GM19468 (cell line): ENCODE data around the gene RHNO1.

Experiments used
- ATAC-seq: cut with Tn5 transposase; IDR thresholded peaks from one replicate; pipeline ENCODE4 v1.9.1; 2021; ENCODE audit warnings: mild to moderate bottlenecking, moderate library complexity, moderate number of reproducible peaks; ENCODE audit not compliant: unreplicated experiment; ENCODE audit errors: extremely low read depth

The RHNO1 gene, protein sequence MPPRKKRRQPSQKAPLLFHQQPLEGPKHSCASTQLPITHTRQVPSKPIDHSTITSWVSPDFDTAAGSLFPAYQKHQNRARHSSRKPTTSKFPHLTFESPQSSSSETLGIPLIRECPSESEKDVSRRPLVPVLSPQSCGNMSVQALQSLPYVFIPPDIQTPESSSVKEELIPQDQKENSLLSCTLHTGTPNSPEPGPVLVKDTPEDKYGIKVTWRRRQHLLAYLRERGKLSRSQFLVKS

DNA sequence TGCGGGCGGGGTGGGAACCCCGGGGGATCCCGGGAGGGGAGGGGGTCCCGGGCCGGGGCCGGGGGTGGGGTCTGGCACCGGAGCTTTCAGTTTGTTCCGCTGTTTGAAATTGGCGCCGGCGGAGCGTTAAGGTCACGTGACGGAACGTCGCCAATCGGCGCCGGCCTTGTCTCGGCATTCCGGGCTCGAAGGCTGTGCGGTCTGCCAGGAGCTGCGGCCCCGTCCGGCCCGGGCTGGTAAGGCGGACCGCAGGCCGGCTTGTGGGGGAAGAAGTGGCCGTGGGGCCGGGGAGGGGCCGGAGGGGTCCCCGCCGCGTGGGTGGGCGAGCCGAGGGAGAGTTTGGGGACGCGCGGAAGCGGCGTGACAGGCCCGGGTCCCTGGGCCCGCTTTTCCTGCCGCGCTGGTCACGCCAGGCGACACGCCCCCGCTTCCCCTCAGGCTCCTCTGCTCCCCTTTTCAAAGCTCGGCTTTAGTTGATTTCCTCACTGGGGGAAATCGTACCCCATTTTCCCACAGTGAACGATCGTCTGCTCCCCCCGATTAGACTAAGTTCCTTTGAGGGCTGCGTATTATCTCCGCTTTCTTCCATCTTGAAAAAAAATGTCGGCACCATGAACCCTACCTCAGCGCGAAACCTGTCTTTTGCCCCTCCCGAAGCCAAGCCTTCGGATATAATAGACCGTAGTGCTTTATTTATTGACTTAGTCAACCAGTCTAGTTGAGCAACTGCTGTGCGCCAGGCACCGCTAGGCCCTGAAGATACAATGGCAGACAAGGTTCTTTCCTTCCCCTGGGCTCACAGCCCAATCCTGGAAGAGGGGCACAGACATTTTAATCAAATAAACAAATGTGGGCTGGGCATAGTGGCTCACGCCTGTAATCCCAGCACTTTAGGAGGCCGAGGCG is at the start of gene RHNO1, which contains the start of gene FOXM1:
RHNO1 (plus strand) TSS at position 177 of the 906 bp plus-strand sequence. CDS start 8,144 bp downstream, outside the sequence.
FOXM1 (minus strand) TSS at position 128 of the 906 bp plus-strand sequence. CDS start 2,696 bp downstream, outside the sequence.
- ATAC-seq = peak; percentile 68

DNA sequence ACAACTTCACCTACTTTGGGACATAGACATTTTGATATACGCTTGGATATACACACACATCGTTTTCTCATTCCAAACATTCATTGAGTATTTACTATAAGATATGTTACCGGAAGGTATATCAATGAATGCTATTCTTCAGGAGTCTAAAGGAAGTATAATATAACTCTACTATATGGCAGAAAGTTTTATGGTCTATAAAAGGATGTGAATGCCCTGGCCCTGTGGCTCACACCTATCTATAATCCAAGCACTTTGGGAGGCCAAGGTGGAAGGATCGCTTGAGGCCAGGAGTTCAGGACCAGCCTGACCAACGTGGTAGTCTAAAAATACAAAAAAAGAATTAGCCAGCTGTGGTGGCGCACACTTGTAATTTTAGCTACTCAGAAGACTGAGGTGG is 47.7 kb upstream of the RHNO1 start:
- no peak for ATAC-seq

DNA sequence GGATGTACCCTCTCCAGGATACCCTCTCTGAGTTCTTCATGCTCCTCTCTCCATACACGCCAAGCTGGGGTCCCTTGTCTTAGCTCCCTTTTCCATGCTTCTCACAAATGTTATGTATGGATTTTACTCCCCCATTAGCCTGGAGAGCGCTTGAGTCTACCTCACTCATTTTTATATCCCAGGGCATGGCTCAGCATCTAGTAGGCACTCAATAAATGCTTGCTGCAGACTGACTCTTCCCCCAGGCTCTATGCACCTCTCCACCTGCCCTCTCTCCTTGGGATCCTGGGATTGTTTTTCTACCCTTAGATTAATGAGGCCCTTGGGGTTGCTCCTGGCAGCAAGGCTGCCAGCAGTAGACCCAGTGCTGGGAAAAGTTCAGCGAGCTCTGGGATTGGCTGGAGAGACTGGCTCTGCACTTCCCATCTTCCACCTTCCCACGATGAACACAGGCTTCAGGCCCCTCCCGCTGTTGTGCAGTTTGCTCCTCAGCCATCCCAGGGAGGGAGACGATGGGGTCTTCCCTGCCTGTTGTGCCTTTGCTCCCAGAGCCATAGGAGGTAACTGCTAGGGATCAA is 44.4 kb upstream of the RHNO1 start:
- ATAC-seq = no peak

DNA sequence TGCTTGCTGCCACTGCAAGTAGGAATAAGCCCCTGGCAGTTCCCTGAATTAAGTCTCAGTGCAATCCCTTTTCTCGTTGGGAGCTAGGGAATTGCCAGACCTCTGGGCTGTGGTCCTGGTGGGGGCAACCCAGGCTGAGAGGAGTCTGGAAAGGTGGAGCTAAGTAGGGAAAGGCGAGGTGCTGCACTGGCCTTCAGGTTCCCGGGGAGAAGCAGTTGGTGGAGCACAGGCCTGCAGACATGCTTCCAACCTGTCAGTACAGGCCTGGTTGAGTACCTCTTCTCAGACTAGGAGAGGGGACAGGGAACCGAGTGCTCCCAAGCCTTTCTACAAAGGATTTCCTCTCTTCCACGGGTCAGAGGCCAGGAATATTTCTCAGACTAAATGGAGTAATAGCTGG is 43.7 kb upstream of the RHNO1 start:
- ATAC-seq = no peak

DNA sequence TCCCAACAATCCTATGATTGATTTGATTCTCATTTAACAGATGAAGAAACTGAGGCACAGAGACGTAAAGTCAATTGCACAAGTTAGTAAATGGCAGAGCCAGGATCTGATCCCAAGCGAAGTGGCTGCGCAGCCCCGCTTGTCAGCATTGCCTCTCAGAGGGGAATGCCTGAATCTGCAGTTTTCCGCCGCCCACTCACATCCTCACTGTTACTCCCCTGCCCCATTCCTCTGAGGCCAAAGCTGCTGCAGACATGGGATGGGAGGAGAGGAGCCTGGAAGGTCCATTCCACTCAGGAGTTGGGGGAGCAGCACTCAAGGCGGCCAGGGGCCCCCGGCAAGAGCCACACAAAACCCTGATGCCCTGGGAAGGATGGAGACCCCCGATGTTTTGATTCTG is 43.2 kb upstream of the RHNO1 start:
- no peak for ATAC-seq

DNA sequence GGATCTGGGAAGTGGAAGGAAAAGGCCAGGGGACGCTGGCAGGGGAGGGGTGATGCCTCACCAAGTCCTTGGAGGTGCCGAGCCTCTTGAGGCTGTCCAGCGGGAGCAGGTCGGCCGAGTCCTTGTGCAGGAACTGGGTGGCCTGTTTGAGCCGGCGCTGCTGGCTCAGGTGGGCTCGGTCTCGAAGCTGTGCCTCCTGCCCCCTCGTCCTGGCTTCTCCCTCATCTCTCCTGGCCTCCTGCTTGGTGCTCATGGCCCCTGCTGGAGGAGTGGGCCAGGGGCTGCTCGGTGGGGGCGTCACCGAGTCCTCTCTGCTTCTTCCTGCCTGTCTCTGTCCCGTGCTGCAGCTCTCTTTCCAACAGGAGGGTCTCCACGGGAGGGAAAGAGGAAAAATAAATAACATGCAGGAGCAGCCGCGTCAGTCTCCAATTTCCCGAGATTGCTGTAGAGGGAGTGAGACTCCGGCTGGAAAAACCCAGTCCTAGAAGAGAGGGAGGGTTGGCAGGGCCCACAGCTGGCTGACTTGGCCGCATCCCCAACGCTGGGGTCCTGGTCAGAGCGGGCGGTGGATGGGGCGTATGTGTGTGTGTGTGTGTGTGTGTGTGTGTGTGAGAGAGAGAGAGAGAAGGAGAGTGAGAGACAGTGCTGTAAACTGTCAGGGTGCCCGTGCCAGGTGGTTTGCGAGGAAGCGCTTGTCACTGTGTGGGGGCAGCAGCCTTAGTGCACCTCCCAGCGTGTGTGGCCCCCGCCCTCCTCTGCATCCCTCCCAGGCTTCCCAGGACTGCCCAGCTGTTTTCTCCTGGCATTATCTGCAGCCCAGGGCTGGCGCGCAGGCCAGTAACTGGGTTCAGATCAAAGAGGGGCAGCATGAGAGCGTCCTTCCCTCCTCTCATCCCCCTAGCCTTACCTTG is 42.2 kb upstream of the RHNO1 start, which contains the start of gene NRIP2:
NRIP2 (minus strand) TSS at position 455 of the 911 bp plus-strand sequence; CDS start at position 403, 52 bp downstream.
- ATAC-seq = no peak

DNA sequence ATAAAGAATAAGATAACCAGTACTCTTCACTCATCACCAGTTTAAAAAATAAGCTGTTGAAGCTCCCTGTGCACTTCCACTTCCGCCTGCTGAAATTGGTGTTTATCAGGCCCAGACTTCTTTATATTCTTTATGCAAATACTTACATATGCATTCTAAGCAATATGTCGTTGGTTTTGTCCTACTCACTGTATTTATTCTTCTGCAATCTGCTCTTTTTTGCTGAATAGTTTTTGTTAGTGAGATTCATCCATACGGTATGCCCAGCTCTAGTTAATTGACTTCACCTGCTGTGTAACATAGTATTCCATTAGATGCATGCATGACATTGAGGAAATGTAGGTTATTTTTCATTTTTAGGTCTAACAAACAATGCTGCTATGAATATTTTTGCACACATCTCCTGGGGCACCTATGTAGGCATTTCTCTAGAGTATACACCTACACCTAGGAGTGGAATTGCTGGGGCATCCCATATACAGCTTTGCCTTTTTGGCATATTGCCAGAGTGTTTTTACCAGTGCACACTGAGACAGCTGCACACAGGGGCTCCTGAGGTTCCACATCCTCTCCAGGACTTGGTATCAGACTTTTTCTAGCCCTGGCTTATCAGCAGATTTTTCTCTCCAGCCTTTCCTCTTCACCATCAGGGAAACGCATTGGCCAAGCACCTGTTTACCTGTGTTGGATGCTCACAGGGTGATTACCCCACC is 41.2 kb upstream of the RHNO1 start:
- no peak for ATAC-seq

DNA sequence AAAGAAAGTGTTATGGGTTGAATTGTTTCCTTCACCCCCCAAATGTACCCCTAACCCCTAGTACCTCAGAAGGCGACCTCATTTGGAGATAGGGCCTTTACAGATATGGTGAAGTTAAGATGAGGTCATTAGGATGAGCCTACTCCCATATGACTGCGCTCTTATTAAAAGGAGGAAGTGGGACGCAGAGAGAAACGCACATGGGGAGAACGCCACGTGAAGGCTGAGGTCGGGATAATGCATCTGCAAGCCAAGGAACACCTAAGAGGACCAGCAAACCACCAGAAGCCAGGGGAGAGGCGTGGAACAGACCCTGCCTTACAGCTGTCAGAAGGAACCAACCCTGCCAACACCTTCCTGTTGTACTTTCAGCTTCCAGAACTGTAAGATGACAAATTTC is 40.4 kb upstream of the RHNO1 start:
- ATAC-seq = no peak

DNA sequence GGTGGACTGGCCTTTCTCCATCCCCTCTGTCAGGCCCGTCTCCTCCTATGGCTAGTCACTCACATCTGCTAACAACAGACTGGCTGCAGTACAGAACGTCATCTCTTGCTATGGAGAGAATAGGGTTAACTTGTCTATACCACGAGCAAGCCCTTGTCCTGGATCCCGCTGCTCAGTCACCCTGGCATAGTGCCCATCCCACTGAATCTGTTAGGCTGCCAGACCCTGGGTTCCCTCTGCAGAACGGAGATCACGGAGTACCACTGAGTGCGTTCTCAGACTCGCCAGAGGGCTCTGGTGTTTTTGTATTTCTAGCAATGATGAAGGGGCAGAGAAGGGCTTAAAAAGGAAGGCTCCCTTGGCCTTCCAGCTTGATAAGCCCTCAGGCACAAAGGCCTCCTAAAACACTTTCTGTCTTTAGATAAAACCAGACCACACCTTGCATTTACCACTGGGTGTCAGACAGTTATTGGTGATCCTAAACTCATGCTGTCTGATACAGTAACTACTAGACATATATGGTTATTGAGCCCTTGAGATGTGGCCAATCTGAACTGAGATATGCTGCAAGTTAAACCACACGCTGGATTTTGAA is 35.9 kb upstream of the RHNO1 start:
- no peak for ATAC-seq

DNA sequence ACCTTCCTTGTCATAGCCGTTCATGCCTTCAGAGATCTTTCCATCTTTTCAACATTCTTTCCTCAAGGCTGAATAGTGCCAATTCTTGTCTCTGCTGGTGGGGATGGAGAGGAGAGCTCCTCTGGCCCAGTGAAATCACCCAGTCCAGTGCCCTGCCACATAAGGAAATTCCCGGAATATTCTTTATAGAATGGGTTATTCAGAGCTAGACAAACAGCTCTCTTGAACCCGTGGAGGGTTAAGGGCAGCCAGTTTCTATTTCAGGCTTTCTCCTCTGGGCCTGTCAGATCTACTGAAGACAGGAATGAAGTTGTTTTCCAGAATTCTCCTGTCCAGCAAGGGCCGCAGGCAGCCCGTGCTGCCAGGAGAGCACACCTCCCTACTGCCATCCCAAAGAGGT is 34.1 kb upstream of the RHNO1 start:
- no peak for ATAC-seq

DNA sequence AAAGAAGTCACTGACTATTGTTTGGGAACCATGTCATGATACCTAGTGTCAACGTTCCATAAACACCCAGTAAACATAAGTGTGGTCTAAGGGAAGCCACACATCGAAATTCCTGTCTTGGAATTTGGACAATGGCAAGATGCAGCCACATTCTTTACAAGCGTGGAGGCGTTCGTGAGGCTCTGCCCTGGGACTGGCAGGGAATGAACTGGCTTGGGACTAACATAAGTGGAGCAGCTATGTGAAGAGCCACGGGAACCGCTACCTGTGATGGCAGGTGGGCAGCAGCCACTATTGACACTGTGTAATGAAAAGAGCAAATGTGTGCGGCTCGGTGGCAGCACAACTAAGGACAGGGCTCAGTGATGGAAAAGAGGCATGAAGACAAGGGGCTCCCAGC is 32.2 kb upstream of the RHNO1 start:
- no peak for ATAC-seq

DNA sequence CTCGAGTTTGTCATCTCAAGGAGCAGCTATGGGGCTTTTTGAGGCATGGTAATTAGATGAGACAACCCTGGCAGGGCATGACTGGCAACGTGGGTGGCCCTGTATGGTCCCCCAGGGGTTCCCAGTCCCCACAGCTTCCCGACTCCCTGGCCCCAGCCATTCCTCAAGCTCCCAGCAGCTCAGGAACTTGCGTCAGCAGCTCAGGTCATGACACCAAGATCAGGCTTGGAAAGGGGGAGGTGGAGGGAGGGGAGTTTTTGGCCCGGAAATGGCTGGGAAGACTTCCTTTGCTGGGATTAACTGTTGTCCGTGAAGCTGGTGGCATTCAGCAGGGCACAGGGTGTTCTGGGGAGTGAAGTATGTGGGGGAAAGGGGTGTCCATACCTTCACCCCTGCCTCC is 31.7 kb upstream of the RHNO1 start:
- ATAC-seq = no peak

DNA sequence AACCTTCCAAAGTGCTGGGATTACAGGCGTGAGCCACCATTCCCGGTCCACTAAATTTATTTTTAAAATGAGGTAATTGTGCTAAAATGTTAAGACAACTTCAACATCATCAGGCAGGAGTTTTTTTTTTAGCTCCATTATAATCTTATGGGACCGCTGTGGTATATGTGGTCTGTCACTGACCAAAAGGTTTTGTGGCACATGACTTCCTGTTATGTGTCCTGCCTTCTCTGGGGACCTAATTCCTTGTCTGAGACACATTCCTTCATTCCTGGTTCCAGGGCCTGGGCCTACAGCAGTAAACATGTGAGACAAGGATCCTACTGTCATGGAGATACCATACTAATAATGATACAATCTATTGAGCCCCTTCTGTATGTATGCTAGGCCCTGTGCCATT is 25.1 kb upstream of the RHNO1 start:
- ATAC-seq = no peak

DNA sequence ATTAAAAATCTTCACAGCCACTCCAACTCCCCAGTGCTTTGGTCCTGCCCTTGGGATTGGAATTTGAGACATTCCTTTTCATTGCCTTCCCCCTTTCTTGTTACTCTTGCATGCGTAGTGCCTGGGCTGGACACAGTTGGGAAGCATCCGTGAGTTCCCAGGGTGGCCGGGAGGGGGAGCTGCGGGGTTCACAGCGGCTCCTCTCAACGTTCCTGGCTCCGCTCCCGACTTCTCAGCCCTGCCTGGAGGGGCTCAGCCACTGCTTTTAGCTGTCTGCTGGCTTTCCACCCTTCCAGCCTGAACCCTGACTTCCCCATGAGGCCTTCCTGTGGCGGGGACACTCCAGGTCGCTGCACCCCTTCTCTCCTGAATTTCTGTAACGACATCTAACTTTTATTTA is 23.4 kb upstream of the RHNO1 start:
- no peak for ATAC-seq

DNA sequence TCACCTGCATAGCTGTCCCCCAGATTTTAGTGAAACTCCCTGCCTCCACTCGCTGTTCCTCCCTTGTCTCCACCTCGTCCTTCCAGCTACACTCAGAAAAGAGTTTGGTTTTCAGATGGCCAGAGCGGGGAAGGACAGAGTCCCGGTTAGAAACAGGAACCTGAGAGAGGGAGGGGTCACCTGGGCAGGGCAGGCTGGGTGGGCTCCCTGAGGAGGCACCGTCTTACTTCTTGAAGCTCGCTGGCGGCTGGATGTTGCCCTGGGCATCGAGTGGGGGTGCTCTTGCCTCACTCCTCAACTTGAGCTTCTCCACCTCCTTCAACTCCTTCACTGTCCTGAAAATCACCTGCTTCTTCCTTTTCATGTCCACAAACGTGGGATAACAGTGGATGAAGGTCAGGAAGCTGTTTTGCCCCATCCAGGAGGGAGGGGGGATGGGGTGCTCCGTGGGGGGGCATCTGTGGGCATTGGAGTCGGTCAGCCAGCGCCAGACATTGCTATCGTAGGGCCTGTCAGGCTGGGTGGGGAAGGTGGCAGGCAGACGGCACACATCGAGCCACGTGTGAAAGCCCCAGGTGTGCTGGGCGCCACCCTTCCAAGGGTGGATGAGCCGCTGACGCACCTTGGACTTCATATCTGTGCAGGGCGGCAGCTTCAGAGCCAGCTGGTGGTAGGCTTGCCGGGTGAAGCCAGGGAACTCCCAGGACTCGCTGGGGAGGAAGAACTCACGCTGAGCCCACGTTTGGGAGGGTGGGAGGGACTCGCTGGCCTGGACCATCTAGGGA is 22.2 kb upstream of the RHNO1 start:
- no peak for ATAC-seq

DNA sequence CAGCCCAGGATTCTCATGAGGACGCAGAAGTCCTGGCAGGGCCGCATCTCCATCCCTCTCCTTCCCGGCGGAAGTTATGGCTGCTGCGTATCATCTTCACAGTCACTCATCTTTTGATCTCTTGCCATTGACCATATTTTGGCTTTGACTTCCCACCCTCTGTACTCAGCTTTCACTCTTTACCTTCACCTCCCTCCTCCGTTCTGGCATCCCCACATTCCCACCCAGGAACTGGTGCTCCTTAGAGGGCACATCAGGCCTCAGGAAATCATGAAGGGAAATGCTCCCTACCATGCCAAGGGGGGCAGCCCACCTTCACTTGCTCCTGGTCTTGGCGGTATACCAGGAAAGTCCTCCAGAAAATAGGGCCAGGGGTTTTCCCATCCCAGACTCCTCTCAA is 21.5 kb upstream of the RHNO1 start:
- ATAC-seq = no peak

DNA sequence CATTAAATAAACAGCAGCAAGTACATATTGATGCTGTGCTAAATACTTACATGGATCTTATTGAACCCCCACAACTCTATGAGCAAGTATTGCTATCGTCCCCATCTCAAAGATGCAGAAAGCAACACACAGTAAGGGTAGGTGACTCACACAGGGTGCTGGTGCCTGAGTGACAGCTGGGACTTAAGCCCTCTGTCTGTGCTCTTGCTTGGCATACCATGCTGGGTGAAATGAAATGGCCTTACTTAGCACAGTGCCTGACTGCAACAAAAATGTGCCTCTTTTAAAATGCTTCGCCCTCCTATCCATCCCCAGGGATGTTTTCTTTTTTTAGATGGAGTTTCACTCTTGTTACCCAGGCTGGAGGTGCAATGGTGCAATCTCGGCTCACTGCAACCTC is 21.0 kb upstream of the RHNO1 start:
- ATAC-seq = no peak

DNA sequence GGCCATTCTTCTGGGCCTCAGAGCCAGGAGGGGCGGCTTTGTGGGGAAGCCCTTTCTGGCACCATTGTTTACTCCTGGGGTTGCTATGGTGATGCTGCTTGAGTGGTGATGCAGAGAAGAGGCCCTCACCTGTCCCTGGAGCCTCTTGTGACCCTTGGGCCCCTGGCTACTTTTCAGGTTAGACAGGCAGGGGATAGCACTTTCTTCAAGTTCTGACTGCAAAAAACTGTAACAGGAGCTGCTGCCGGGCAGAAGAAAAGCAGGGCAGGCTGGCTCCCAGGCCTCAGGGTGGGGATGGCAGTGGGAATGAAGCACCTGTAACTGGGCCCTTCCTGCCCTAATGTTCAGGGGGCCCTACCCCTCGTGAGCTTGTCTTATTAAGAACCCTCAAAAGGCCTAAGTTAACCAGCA is 20.0 kb upstream of the RHNO1 start, which contains the start of gene TEX52:
TEX52 (minus strand) TSS at position 19 of the 411 bp plus-strand sequence; CDS start at position 6, 13 bp downstream.
- ATAC-seq = no peak
